Muscle layer of colon (tissue), 2 donors: ENCODE data around the gene CHKA.

ENCODE experiments used
- H3K27ac ChIP-seq: one replicate; pipeline ENCODE4 v1.7.0; 2013; ENCODE audit warnings: low read depth, mild to moderate bottlenecking, low read length, moderate library complexity
- H3K27me3 ChIP-seq, 2 donors: one replicate each; pipeline ENCODE4 v1.7.0; 2013; ENCODE audit warnings: low read length in 2 of 2, mild to moderate bottlenecking in 2 of 2; ENCODE audit not compliant: insufficient read depth in 2 of 2, control insufficient read depth in 1 of 2
- H3K36me3 ChIP-seq: one replicate; pipeline ENCODE4 v1.7.0; 2013; ENCODE audit warnings: mild to moderate bottlenecking, low read length; ENCODE audit not compliant: insufficient read depth
- H3K4me1 ChIP-seq: one replicate; pipeline ENCODE4 v1.7.0; 2013; ENCODE audit warnings: mild to moderate bottlenecking, low read length; ENCODE audit not compliant: insufficient read depth
- H3K4me3 ChIP-seq, 2 donors: one replicate each; pipeline ENCODE4 v1.7.0; 2013; ENCODE audit warnings: low read length in 2 of 2, low read depth in 1 of 2, mild to moderate bottlenecking in 1 of 2, moderate library complexity in 1 of 2
- H3K9ac ChIP-seq: one replicate; pipeline ENCODE4 v1.7.0; 2013; ENCODE audit warnings: low read length
- H3K9me3 ChIP-seq: one replicate; pipeline ENCODE4 v1.7.0; 2013; ENCODE audit warnings: mild to moderate bottlenecking, low read length
- donor health status: abdominal sarcoma.
- donor health status: Adenocarcinoma of cecum.

CHKA gene

GRCh38 chr11:68018730-68019190, 102.4 kb downstream of the CHKA start:
- Histone ChIP-seq H3K9me3 (no peaks in the 10 kb centered on the region), H3K4me3 (no peak overlapping the region), H3K4me1 (peaks cover 10% of the 10 kb centered on the region), H3K27me3 (no peaks in the 10 kb centered on the region), H3K27ac (no peak overlapping the region), H3K36me3 (no peaks in the 10 kb centered on the region), H3K9ac (no peak overlapping the region)

DNA sequence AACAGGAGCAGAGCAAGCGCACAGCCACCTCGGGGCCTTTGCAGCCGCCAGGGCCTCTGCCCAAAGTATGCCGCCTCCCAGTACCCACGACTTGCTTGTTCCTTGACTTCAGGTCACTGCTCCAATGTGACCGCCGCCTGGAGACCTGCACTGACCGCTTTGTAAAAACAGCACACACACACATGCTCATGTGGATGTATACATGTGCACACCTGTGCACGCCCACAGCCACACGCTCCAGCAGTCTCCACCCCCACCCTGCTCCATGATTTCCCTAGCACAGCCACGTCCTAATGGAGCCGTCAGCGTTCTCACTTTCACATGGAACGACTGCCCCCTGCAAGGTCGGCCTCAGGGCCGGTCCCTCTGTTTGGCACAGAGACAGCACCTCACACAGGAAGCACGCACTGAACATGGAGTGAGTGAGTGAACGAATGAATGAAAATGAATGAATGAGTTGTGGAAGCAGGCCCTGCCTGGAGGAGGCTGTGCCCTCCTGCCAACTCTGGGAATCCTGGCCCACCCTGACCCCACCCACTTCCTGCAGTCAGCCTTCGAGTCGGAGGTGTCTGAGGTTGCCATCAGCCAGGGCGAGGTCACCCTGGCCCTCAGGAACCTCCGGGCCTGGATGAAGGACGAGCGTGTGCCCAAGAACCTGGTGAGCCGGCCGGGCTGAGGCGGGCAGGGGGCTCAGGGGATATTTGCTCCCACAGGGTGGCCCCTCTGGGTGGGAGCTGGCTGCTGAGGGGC, 103.0 kb downstream of the CHKA start:
- Histone ChIP-seq H3K4me3 (no peak overlapping the region), H3K27me3 (no peaks in the 10 kb centered on the region), H3K9ac (no peak overlapping the region), H3K4me1 (peaks cover 11% of the 10 kb centered on the region), H3K36me3 (no peaks in the 10 kb centered on the region), H3K9me3 (no peaks in the 10 kb centered on the region), H3K27ac (no peak overlapping the region)

DNA sequence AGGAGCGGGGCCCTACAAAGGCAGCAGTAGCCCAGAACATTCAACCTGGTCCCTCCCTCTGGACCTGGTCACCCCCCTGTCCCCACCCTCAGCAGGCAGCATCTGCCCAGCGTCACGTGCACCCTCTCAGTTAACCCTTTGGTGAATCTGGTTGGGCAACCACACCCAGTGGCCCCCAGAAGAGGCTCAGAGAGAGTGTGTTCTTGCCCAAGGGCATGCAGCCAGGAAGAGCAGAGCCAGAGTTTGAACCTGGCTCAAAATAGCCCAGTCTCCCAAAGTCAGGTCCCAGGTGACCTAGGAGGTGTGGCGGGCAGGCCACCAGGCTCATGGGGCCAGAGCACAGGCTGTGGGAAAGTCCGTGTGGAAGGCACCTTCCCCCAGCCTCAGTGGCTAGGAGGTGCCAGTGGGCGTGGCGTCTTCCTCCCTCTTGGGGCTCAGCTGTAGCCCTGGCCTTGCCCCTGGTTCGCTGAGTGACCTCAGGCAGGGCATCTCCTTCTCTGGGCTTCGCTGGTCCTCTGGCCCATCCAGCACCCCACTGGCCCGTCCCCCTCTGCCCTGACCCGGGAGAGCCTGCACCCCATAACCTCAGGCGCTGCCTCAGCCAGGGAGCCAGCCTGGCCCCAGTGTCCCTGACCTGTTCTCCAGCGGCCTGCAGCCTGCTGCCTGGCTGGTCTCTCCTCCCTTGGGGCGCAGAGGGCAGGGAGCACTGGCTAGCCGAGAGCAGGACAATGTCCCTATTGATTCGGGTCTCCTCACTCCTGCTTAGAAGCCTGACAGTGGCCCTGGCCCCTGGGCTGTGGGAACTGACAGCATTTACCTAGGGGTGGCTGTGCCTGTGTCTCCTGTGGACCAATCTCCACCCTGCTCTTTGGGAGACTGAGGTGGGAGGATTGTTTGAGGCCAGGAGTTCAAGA, 104.0 kb downstream of the CHKA start:
- Histone ChIP-seq H3K4me3 (no peak overlapping the region), H3K4me1 (peaks cover 11% of the 10 kb centered on the region), H3K9ac (no peak overlapping the region), H3K9me3 (no peaks in the 10 kb centered on the region), H3K36me3 (no peaks in the 10 kb centered on the region), H3K27ac (no peak overlapping the region), H3K27me3 (no peaks in the 10 kb centered on the region)

DNA sequence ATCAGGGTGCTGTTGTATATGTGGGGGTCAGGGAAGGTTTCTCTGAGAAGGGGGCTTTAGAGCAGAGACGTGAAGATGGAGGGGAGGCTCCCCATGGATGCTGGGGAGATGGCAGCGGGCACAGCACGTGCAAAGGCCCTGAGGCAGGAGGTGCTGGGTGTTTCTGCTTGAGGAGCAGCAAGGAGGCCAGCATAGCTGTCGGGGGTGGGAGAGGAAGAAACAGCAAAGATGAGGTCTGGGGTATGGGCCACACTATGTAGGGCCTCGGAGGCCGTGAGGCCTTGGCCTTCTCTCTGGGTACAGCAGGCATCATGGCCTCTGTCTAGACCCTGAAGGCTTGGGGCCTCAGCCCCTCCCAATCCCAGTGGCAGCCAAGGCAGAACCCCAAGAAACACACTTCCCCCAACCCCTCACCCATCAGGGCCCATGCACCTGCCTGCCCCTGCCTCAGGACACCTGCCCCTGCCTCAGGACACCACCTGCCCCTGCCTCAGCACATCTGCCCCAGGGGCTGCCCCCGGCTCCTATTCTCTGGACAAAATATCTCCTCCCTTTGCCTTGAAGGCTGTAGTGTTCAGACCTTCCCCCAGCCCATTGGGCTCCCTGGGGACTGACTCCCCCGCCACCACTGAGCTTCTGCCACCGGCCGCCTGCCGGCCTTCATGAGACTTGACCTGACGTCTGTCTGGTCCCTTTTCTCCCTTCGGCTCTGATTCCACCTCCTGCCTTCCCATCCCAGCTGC, 104.9 kb downstream of the CHKA start:
- peaks cover 13% of the 10 kb centered on the region for H3K4me1 ChIP-seq
- no peaks in the 10 kb centered on the region for H3K36me3 ChIP-seq
- no peak overlapping the region for H3K4me3 ChIP-seq
- no peaks in the 10 kb centered on the region for H3K27me3 ChIP-seq
- H3K9me3 ChIP-seq: no peaks in the 10 kb centered on the region
- H3K27ac ChIP-seq: no peak overlapping the region
- H3K9ac ChIP-seq: no peak overlapping the region

DNA sequence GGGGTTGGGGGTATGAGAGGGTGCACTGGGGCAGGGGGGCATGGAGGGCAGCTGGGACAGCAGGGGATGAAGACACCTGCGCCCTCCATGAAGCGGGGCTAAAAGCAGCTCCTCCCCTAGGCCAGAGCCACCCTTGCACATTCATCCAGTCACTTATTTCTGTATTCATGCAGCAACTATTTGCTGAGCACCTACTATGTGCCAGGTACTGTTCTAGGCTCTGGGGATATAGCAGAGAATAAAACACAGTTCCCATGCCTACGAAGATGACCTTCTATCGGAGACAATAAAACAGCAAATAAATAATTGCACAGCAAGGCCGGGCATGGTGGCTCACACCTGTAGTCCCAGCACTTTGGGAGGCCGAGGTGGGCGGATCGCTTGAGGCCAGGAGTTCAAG, 105.7 kb downstream of the CHKA start:
- H3K9me3 ChIP-seq: no peaks in the 10 kb centered on the region
- no peak overlapping the region for H3K27ac ChIP-seq
- H3K27me3 ChIP-seq: no peaks in the 10 kb centered on the region
- no peak overlapping the region for H3K9ac ChIP-seq
- H3K4me3 ChIP-seq: no peak overlapping the region
- no peaks in the 10 kb centered on the region for H3K36me3 ChIP-seq
- peaks cover 22% of the 10 kb centered on the region for H3K4me1 ChIP-seq

- H3K4me1 ChIP-seq: peaks cover 27% of the 10 kb centered on the region
- H3K36me3 ChIP-seq: no peaks in the 10 kb centered on the region
- no peaks in the 10 kb centered on the region for H3K27me3 ChIP-seq
- no peak overlapping the region for H3K4me3 ChIP-seq
- H3K27ac ChIP-seq: no peak overlapping the region
- no peak overlapping the region for H3K9ac ChIP-seq
- H3K9me3 ChIP-seq: no peaks in the 10 kb centered on the region
Measured at GRCh38 chr11:68014947-68015447, 106.2 kb downstream of the CHKA start.

- no peaks in the 10 kb centered on the region for H3K9me3 ChIP-seq
- H3K36me3 ChIP-seq: no peaks in the 10 kb centered on the region
- peak overlapping the region; percentile 39 for H3K27ac ChIP-seq
- H3K4me3 ChIP-seq: peak overlapping the region in 1 of 2 donors; percentile 14
- H3K9ac ChIP-seq: no peak overlapping the region
- peaks cover 32% of the 10 kb centered on the region for H3K4me1 ChIP-seq
- H3K27me3 ChIP-seq: no peaks in the 10 kb centered on the region
Measured at GRCh38 chr11:68014157-68014946, 106.8 kb downstream of the CHKA start.

DNA sequence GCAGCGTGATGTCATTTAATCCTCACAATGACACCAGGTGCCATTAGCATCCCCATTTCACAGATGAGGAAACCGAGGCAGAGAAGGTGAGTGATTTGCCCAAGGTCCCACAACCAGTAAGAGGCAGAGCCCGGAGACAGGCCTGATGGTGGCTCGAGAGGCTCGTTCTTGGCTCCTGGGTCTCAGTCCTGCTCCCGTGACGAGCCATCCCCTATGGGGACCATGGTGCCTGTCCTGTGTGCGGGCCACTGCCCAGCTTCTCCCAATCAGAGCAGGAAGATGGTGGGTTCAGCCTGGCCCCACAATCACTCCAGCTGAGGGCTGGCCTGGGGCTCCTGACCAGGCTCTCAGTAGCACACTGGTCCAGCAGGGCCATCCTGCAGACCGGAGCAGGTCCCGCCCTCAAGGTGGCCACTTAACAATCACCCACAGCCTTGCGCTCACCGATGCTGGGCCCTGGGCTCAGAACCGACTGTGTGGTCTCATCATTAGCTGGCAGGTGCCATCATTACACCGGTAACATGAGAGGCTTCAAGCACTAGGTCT, 107.5 kb downstream of the CHKA start:
- H3K27ac ChIP-seq: peak overlapping the region; percentile 39
- H3K9ac ChIP-seq: no peak overlapping the region
- H3K9me3 ChIP-seq: no peaks in the 10 kb centered on the region
- H3K4me3 ChIP-seq: no peak overlapping the region
- H3K36me3 ChIP-seq: no peaks in the 10 kb centered on the region
- peaks cover 34% of the 10 kb centered on the region for H3K4me1 ChIP-seq
- H3K27me3 ChIP-seq: no peaks in the 10 kb centered on the region

GRCh38 chr11:68012843-68013610, 108.2 kb downstream of the CHKA start:
- H3K4me1 ChIP-seq: peaks cover 34% of the 10 kb centered on the region
- H3K27ac ChIP-seq: no peak overlapping the region

More at GRCh38 chr11:68012843-68013610, 108.2 kb downstream of the CHKA start:
- Histone ChIP-seq H3K4me3 (no peak overlapping the region), H3K27me3 (no peaks in the 10 kb centered on the region), H3K36me3 (no peaks in the 10 kb centered on the region), H3K9ac (no peak overlapping the region), H3K9me3 (no peaks in the 10 kb centered on the region)
